DND-41 (cell line): Measurements from ENCODE around the gene IFNL4.
A peak's percentile ranks its signal among the peaks of the same experiment; 100 is the strongest.

Experiments
- ATAC-seq: fragments of 200-7000 bp; cut with Tn5 transposase; 3 replicates; pipeline ENCODE4 v1.9.1; 2021; ENCODE audit warnings: low read depth; ENCODE audit not compliant: insufficient read depth
- DNase-seq: peaks from one replicate; pipeline ENCODE4 v3.0.0-alpha.2; 2020
- H2AFZ ChIP-seq: 2 replicates; pipeline ENCODE4 v1.6.0; 2012; ENCODE audit warnings: low read depth, low read length
- H3K27ac ChIP-seq: 2 replicates; pipeline ENCODE4 v1.5.1; 2012; ENCODE audit warnings: low read length, inconsistent platforms
- H3K27me3 ChIP-seq: fragments of 200-600 bp; sonication (generic); 2 replicates; pipeline ENCODE4 v1.6.0; 2012; ENCODE audit warnings: low read length, mild to moderate bottlenecking, inconsistent platforms; ENCODE audit not compliant: insufficient read depth, poor library complexity
- H3K36me3 ChIP-seq: 2 replicates; pipeline ENCODE4 v1.5.1; 2012; ENCODE audit warnings: low read length, inconsistent platforms; ENCODE audit not compliant: insufficient read depth
- H3K4me1 ChIP-seq: 2 replicates; pipeline ENCODE4 v1.5.1; 2012; ENCODE audit warnings: mild to moderate bottlenecking, low read length; ENCODE audit not compliant: insufficient read depth
- H3K4me2 ChIP-seq: 2 replicates; pipeline ENCODE4 v1.6.0; 2012; ENCODE audit warnings: mild to moderate bottlenecking, moderate library complexity, low read length, inconsistent platforms; ENCODE audit not compliant: insufficient read depth
- H3K4me3 ChIP-seq, 2 experiments: fragments of 200-600 bp in 1 of 2; shearing (Covaris generic) in 1 of 2; 2 replicates each; pipeline ENCODE4 v1.5.1; 2012 to 2016; ENCODE audit warnings: inconsistent platforms in 2 of 2, low read length in 2 of 2, mild to moderate bottlenecking in 2 of 2, low read depth in 1 of 2, moderate library complexity in 1 of 2
- H3K79me2 ChIP-seq: 2 replicates; pipeline ENCODE4 v1.6.0; 2012; ENCODE audit warnings: low read length, inconsistent platforms; ENCODE audit not compliant: insufficient read depth
- H3K9ac ChIP-seq: 2 replicates; pipeline ENCODE4 v1.6.0; 2012; ENCODE audit warnings: low read depth, mild to moderate bottlenecking, inconsistent platforms, low read length, moderate library complexity
- H3K9me3 ChIP-seq: 2 replicates; pipeline ENCODE4 v1.5.1; 2012; ENCODE audit warnings: low read length, moderate library complexity, mild to moderate bottlenecking, inconsistent platforms; ENCODE audit not compliant: insufficient read depth, severe bottlenecking
- H4K20me1 ChIP-seq: 2 replicates; pipeline ENCODE4 v1.6.0; 2012; ENCODE audit warnings: low read length; ENCODE audit not compliant: insufficient read depth
- CTCF ChIP-seq: IDR thresholded peaks from 2 replicates; pipeline ENCODE4 v1.5.1; 2012; ENCODE audit warnings: borderline replicate concordance, low read length, moderate library complexity, mild to moderate bottlenecking; ENCODE audit not compliant: poor library complexity, severe bottlenecking; ENCODE audit errors: extremely low read depth
- EZH2 ChIP-seq: IDR thresholded peaks from 3 replicates; pipeline ENCODE4 v1.6.1; 2012; ENCODE audit warnings: borderline replicate concordance, low read depth, mild to moderate bottlenecking, moderate library complexity, low read length, inconsistent platforms; ENCODE audit not compliant: severe bottlenecking

The IFNL4 gene

GRCh38 chr19:39197808-39198207, 50.8 kb downstream of the IFNL4 start:
- DNase-seq (no peak), ATAC-seq (no peak)
- Histone ChIP-seq H4K20me1 (0 out of 2 replicates have a peak, but pooled peaks cover 2% of the 10 kb centered on the region), H3K36me3 (no peaks in the 10 kb centered on the region), H3K27me3 (no peaks in the 10 kb centered on the region), H2AFZ (no peak overlapping the region), H3K4me2 (no peak overlapping the region), H3K9ac (no peak overlapping the region), H3K27ac (no peak overlapping the region), H3K9me3 (no peaks in the 10 kb centered on the region), H3K4me3 (no peak overlapping the region), H3K4me1 (no peaks in the 10 kb centered on the region), H3K79me2 (no peaks in the 10 kb centered on the region)
- TF ChIP-seq CTCF: peak; percentile 29
- no peak for TF ChIP-seq EZH2

DNA sequence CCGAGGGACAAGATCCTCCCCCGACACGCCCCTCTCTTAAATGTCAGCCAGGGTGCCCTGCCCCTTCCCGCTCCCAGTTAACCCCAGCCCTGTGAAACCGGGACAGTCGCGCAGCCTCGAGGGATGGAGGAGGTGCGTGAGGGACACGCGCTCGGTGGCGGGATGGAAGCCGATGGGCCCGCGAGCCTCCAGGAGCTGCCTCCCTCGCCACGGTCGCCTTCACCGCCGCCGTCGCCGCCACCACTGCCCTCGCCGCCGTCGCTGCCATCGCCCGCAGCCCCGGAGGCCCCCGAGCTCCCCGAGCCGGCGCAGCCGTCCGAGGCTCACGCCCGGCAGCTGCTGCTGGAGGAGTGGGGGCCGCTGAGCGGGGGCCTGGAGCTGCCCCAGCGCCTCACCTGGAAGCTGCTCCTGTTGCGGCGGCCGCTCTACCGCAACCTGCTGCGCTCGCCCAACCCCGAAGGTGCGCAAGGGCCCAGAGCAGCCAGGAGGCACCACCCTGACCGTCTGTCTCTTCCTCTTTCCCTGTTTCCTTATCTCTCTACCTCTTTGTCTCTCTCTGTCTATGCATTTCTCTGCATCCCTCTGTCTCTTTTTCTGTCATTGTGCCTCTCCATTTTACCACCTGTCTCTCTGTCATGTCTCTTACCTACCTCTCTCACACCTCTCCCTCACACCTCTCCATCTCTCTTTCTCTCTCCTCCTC, 51.6 kb downstream of the IFNL4 start, which contains the start of gene NCCRP1:
Gene NCCRP1, plus strand, starts transcription at position 105 of the 703 bp plus-strand sequence. Its CDS starts 19 bp downstream, at position 124.
- no peak within 1 kb of the TSS for H3K4me3 ChIP-seq
- no peaks in the 10 kb centered on the region for H3K27me3 ChIP-seq
- ATAC-seq (no peak), DNase-seq (no peak)
- no peaks in the 10 kb centered on the region for H3K36me3 ChIP-seq
- no peaks in the 10 kb centered on the region for H3K79me2 ChIP-seq
- no peak within 1 kb of the TSS for H3K27ac ChIP-seq
- no peak within 1 kb of the TSS for H2AFZ ChIP-seq
- no peaks in the 10 kb centered on the region for H3K4me1 ChIP-seq
- H3K9me3 ChIP-seq: no peaks in the 10 kb centered on the region
- no peak within 1 kb of the TSS for H3K4me2 ChIP-seq
- TF ChIP-seq EZH2 (no peak), CTCF (no peak)
- H3K9ac ChIP-seq: no peak within 1 kb of the TSS
- 0 out of 2 replicates have a peak, but pooled peaks cover 2% of the 10 kb centered on the region for H4K20me1 ChIP-seq

DNA sequence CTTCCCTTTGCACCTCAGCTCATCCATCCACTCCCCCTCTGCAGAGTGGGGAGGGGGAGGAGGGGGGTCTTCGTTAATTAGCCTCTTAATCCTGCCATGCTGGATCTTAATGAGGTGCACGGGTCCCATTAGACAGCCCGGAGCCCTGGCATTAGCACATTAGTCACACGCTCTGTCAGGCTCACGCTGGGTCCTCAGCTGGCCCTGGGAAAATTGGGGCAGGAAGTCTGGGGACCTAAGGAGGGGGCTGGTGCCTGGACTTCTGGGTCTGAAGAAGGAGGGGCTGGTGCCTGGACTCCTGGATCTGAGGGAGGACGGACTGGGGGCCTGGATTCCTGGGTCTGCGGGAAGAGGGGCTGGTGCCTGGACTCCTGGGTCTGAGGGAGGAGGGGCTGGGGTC, 52.3 kb downstream of the IFNL4 start:
- no peak overlapping the region for H3K27ac ChIP-seq
- no peaks in the 10 kb centered on the region for H3K9me3 ChIP-seq
- no peak overlapping the region for H2AFZ ChIP-seq
- H4K20me1 ChIP-seq: 0 out of 2 replicates have a peak, but pooled peaks cover 2% of the 10 kb centered on the region
- H3K9ac ChIP-seq: no peak overlapping the region
- ATAC-seq: no peak
- H3K27me3 ChIP-seq: no peaks in the 10 kb centered on the region
- no peak for DNase-seq
- H3K4me3 ChIP-seq: no peak overlapping the region
- TF ChIP-seq EZH2 (no peak), CTCF (no peak)
- no peaks in the 10 kb centered on the region for H3K79me2 ChIP-seq
- H3K4me2 ChIP-seq: no peak overlapping the region
- H3K36me3 ChIP-seq: no peaks in the 10 kb centered on the region
- no peaks in the 10 kb centered on the region for H3K4me1 ChIP-seq
